HG03045 (cell line): ENCODE results near the gene HASPIN.
"Not testable (repeated sequence)": the region's sequence is repeated elsewhere in the genome, so short reads cannot be mapped to it uniquely, and the experiment has no call there.

ENCODE experiments used
- ATAC-seq: cut with Tn5 transposase; IDR thresholded peaks from one replicate; pipeline ENCODE4 v1.9.1; 2021; ENCODE audit warnings: mild to moderate bottlenecking, moderate library complexity; ENCODE audit not compliant: unreplicated experiment

The HASPIN gene

GRCh38 chr17:3734911-3735276 lies 11.2 kb downstream of the HASPIN start:
- not testable (repeated sequence) for ATAC-seq

GRCh38 chr17:3735515-3735914 lies 11.8 kb downstream of the HASPIN start:
- ATAC-seq: no peak

GRCh38 chr17:3738562-3739295 lies 15.0 kb downstream of the HASPIN start:
- no peak for ATAC-seq

GRCh38 chr17:3739422-3740124 lies 15.9 kb downstream of the HASPIN start:
- no peak for ATAC-seq

GRCh38 chr17:3740611-3741073 lies 16.9 kb downstream of the HASPIN start:
- ATAC-seq: no peak

GRCh38 chr17:3744014-3744413 lies 20.3 kb downstream of the HASPIN start:
- ATAC-seq: no peak

GRCh38 chr17:3745071-3745470 lies 21.4 kb downstream of the HASPIN start:
- no peak for ATAC-seq

- no peak for ATAC-seq
Observed at GRCh38 chr17:3747805-3748204, 24.1 kb downstream of the HASPIN start.

GRCh38 chr17:3748576-3748975 lies 24.9 kb downstream of the HASPIN start:
- ATAC-seq: no peak

GRCh38 chr17:3750296-3750695 lies 26.6 kb downstream of the HASPIN start:
- ATAC-seq: no peak

GRCh38 chr17:3750926-3751325 lies 27.2 kb downstream of the HASPIN start:
- ATAC-seq: no peak

GRCh38 chr17:3751836-3752235 lies 28.1 kb downstream of the HASPIN start:
- no peak for ATAC-seq

GRCh38 chr17:3753624-3754023 lies 29.9 kb downstream of the HASPIN start:
- ATAC-seq: no peak

GRCh38 chr17:3754066-3754457 lies 30.4 kb downstream of the HASPIN start:
- ATAC-seq: no peak

- ATAC-seq: no peak
Observed at GRCh38 chr17:3754458-3755334, 31.0 kb downstream of the HASPIN start.

GRCh38 chr17:3755335-3756030 lies 31.8 kb downstream of the HASPIN start:
- no peak for ATAC-seq

- ATAC-seq: no peak
Observed at GRCh38 chr17:3759597-3760216, 36.0 kb downstream of the HASPIN start.

- no peak for ATAC-seq
Observed at GRCh38 chr17:3761036-3761917, 37.6 kb downstream of the HASPIN start.

GRCh38 chr17:3761918-3762380 lies 38.2 kb downstream of the HASPIN start:
- no peak for ATAC-seq
